Stimulated activated CD8-positive, alpha-beta memory T cell treated with anti-CD3 and anti-CD28 coated beads, Interleukin-4, amount 100 ng/mL, for 4 hours (primary cell): Measurements from ENCODE around the gene ZCRB1.
"Not testable (repeated sequence)": the region's sequence is repeated elsewhere in the genome, so short reads cannot be mapped to it uniquely, and the experiment has no call there.

Experiments
- DNase-seq, 2 donors: peaks; one replicate each; pipeline ENCODE4 v3.0.0-alpha.2; 2020; ENCODE audit warnings: low read depth in 2 of 2, low spot score in 1 of 2

Gene ZCRB1

DNA sequence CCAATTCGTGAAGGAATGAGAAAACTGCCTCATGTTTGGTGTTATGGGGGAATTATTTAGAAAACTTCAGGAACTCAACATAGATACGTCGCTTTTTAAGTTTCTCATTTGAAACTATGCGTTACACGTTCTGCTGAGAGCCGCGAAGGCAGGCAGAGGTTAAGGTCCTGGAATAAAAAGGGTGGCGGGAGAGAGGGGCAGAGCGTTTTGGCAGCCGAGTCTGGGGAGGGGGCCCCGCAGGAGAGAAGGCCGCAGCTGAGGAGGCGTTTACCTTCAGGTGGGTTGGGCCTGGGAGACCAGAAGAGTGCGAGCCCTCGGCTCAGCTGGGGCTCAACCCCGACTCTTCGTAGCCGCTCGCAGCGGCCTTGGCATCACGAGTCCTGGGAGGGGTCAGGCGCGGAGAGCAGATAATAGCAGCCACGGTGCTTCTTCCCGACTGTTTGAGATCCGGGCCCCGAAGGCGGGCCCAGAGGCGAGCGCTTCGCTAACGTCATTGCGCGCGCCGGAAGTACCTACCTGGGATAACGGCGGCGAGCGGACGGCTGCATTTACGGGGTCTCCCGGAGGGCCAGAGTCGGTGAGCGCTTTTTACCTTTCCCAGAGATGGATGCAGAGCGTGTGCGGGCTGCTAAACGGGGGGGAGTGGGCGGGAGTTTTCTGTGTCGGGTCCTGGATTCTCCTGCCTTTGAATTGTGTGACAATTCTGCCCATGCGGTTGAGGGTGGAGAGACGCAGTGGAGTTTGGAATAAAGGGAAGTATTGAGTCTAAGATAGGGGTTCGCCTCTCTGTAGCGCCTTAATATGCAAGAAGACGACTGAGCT is at the start of gene ZCRB1, which contains the start of gene PPHLN1:
Gene ZCRB1 (minus strand): TSS at position 442 of the 822 bp plus-strand sequence. CDS start 1,992 bp downstream, outside the sequence.
Gene PPHLN1 (plus strand): TSS at position 515 of the 822 bp plus-strand sequence. CDS start 9,736 bp downstream, outside the sequence.
- peak; percentile 52 to 59 for DNase-seq

DNA sequence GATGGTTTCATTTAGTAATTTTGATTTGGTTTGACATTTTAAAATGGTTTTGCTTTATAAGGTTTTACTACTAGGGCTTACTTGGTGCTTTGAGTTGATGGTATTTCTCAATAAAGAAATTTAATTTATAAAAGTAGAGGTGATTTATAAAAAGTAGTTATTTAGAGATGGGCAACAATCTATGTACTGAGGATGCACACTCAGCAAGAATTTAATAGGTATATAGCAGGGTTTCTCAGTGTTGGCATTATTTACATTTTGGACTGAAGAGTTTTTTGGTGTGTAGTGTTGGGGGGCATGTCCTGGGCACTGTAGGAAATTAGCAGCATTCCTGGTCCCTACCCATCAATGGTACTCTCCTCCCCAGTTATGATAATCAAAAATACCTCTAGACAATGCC is 47.8 kb upstream of the ZCRB1 start:
- DNase-seq = no peak

DNA sequence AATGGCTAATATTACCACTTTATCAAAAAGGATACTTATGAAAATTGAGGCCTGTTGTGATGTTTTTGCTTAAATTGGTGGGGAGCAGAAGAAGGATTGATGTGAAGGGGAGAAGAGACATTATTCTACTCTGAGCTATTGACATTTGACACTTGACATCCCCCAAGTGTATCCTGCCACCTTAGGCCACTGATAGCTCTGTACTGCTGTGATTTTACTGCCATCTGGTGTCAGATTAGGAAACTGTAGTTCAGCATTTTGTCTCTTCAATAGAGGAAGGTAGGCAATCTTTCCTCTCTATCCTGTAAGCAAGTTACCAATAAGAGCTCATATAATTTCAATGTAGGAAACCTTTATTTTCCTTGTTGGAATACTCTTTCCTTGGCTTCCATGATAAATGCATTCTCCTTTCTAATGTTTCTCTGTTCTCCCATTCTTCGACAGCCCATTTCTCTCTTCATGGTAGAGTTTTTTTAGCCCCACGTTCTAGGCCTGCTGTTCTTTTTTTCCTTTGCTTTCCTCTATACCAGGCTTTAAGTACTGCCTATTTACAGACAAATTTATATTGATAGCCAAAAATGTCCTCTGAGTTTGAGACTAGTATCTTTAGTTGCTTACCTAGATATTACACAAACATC is 46.4 kb upstream of the ZCRB1 start:
- no peak for DNase-seq

GRCh38 chr12:42370013-42370412 is 44.1 kb upstream of the ZCRB1 start:
- no peak for DNase-seq

DNA sequence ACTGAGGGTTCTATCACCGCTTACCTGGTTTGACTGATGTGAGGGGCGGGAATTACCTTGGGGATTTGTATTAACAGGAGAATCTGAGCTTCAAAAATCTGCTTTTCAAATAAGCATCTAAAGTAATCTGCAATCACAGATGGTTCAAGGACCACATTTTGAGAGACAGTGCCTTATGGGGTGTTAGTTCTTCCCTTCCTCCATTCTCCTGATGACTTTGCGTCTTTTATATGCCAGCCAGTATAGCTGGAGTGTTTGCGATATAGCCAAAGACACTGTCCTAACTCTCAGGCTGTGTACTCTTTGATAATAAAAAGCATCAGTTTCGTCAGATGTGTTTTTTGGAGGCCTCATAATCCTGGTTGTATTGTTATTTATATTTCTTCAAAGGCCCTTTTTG is 39.6 kb upstream of the ZCRB1 start:
- no peak for DNase-seq

DNA sequence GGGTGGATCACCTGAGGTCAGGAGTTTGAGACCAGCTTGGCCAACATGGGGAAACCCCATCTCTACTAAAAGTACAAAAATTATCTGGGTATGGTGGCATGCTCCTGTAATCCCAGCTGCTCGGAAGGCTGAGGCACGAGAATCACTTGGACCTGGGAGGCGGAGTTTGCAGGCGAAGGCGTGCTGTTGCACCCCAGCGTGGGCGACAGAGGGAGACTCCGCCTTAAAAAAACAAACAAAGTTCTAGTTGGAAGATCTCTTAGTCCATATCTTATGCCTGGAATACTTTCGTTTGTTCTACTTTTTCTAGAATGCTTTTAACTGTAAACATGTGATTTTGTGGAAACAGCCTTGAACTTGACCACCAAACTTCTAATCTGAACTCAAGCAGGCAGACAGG is 38.8 kb upstream of the ZCRB1 start:
- DNase-seq = no peak

DNA sequence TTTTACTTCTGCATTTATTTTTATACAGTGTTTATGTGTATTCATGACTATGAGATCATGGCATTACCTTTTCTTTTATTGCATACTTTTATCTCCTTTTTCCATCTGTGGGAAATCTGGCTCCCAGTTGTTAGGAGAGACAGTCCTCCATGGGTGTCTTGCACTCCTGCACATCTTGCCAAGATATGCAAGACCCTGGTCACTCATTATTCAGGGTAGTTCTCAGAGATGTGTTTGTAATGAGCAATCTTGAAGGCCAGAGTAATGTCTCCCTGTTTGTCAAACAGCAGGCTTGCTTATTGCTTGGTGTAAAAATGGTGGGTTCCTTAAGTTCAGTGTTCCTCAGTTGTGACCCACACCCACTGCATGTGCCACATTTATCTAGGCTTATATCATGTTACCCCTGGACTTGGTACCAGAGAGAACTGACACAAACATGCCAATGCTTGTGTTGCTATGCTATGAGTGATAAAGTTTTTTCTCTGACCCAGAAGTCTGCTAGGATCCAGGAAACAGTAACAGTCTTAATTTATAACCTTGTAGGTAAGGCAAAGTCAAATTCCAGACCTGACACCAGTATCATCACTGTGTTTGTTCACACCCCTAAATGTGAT is 36.9 kb upstream of the ZCRB1 start:
- no peak for DNase-seq

DNA sequence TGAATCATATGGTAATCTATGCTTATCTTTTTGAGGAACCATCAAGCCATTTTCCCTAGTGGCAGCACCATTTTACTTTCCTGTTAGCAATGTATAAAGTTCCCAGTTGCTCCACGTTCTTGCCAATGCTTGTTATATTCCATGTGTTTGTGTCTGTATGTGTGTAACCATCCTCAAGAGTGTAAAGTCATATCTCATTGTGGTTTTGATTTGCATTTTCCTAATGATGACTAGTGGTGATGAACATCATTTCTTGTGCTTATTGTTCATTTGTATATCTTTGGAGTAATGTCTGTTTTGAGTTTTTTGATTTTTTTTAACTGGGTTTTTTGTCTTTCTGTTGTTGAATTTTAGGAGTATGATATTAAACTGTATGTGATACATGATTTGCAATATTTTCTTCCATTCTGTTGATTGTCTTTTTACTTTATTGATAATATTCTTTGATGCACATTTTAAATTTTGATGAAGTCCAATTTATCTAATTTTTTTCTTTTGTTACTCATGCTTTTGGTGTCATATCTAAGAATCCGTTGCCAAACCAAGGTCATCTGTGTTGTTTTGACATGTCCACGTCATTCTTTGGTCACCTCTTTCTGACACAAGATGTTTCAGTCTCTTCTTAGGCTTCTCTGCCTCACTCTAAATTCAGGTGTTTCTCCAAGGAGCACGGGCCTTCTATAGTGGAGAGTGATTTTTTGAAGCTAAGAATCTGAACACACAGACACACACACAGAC is 36.2 kb upstream of the ZCRB1 start:
- no peak for DNase-seq

DNA sequence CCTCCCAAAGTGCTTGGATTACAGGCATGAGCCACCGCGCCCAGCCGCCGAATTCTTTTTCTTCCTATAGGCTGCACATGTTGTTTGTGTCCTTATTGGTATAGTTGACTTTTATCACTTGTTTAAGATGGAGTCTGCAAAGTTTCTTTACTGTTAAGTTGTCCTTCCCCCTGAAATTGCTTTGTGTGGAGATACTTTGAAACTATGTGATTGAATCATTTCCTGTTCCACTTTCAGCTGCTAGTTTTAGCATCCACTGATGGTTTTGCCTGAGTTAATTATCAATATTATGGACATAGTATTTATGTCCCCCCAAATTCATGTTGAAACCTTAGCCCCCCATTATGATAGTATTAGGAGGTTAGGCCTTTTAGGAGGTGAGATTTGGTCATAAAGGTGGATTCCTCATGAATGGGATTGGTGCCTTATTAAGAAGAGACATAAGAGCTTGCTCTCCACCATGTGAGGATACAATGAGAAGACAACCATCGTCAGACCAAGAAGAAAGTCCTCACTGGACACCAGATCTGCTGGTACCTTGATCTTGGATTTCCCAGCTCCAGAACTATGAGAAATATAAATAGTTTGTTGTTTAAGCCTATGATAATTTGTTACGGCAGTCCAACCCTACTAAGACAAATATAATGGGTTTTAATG is 35.0 kb upstream of the ZCRB1 start:
- no peak for DNase-seq

DNA sequence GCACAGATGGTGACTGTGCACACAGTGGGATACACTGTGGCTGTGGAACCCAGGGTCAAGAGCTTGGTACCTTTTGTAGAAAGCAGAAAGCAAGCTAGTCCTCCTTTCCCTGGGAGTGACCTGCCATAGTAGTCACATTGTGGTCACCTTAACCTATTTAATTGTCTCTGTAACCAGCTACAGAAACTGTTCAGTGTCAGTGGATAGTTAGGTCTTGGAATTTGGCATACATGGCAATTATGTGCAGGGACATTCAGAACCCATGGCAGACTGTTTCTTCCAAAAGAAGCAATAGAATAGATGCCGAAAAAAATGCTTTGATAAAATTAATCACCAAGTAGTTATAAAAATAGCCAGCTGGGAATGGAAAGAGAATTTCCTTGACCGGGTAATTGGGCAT is 30.4 kb upstream of the ZCRB1 start:
- DNase-seq = no peak

- not testable (repeated sequence) for DNase-seq
These were observed 24.1 kb upstream of the ZCRB1 start for GRCh38 chr12:42350021-42350407.

- DNase-seq = not testable (repeated sequence)
These were observed 23.5 kb upstream of the ZCRB1 start for GRCh38 chr12:42349119-42350020.

DNA sequence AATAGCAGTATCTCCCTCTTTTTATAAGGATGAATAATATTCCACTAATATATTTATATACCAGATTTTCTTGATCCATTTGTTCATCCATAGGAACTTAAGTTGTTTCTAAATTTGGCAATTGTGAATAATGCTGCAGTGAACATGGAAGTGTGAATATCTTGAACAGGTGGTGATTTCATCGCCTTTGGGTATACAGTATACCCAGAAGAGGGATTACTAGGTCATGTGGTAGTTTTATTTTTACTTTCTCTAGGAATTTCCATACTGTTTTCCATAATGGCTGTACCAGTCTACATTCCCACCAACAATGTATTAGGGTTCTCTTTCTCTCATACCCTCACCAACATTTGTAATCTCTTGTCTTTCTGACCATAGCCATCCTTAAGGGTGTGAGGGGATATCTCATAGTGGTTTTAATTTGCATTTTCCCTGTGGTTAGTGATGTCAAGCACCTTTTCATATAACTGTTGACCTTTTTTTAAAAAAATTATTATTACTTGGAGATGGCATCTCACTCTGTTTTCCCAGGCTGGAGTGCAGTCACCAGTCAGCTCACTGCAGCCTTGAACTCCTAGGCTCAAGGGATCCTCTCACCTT is 20.6 kb upstream of the ZCRB1 start:
- DNase-seq = no peak

DNA sequence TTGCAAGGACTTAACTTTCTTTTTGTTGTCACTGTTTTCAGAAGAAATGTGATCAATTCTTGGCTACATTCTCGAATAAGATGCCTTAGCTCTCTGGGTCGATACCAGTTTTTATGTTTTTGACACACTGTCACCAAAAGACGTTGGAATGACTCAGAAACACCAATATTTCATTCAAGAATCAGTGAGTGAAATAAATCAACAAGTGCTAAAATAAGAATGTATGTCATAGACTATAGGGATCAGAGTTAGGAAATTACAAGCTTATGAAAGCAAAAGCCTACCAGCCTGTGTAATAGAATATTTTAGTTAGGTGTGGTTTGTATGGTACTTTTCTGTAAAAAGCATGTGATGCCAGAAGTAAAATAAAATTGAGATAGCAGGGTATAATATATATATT is 17.8 kb upstream of the ZCRB1 start:
- DNase-seq = no peak

- DNase-seq = no peak
These were observed 16.1 kb upstream of the ZCRB1 start for GRCh38 chr12:42342028-42342427.

DNA sequence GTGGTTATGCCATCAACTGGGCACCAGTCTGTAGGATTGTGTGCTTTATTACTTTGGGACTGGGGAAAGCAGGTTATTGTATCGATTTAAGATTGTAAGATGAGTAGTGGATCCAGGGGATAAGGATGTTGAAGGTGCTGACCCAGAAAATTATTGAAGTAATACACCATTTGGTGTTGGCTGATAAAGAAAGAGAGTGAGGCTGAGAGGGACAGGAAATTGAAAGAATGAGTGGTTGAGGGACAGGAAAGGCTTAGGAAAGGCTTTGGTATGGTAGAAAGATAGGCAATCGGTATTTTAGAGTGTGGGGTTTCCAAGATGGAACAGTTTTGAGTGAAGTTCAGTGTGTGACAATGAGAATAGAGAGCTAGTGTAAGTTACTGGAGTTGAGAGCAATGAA is 12.4 kb upstream of the ZCRB1 start:
- DNase-seq = no peak

DNA sequence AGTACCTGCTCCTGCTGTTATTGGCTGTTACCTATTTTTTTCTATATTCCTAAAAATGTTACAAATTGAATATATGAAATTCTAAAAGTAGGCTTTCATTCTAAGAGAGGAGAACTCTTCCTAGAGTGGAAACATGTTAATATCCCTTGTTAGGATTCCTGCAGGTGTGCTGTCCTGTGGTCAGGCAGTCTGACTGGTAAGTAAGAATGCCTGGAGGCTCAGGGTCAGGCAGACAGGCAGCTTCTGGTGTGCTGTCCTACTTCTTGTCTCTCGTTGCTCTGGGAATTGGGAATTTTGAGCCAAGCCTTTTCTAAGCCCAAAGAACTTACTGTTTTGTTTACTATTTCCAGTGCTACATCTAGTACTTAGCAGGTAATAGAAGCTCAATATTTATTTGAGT is 10.4 kb upstream of the ZCRB1 start:
- no peak for DNase-seq

- DNase-seq = no peak
These were observed 6.7 kb upstream of the ZCRB1 start for GRCh38 chr12:42332301-42333285.
